Left lung (tissue), 10 donors: ENCODE measurements around the gene GFI1B. TPM values are rescaled to one million over a fixed set of nuclear protein-coding genes. Genes with fewer than 3 reads are reported as not detected.

Experiments
- ATAC-seq: fragments of 200-7000 bp; cut with Tn5 transposase; one replicate; pipeline ENCODE4 v1.9.1; 2020; ENCODE audit warnings: moderate library complexity
- DNase-seq, 4 donors: peaks; one replicate each; pipeline ENCODE4 v3.0.0-alpha.2; 2013 to 2020
- H3K27ac ChIP-seq, 2 donors: fragments of 200-600 bp; sonication (generic) in 1 of 2; one replicate each; pipeline versions ENCODE4 v1.5.0 to v1.8.0; 2020 to 2021
- H3K27me3 ChIP-seq, 2 donors: fragments of 200-600 bp; sonication (generic) in 1 of 2; one replicate each; pipeline versions ENCODE4 v1.5.0 to v1.8.0; 2020 to 2021
- H3K36me3 ChIP-seq, 2 donors: fragments of 200-600 bp; sonication (generic) in 1 of 2; one replicate each; pipeline versions ENCODE4 v1.5.0 to v1.8.0; 2020 to 2021
- H3K4me1 ChIP-seq, 2 donors: fragments of 200-600 bp; one replicate each; pipeline ENCODE4 v1.8.0; 2021
- H3K4me3 ChIP-seq, 2 donors: fragments of 200-600 bp; sonication (generic) in 1 of 2; one replicate each; pipeline versions ENCODE4 v1.5.0 to v1.8.0; 2020 to 2021; ENCODE audit warnings: mild to moderate bottlenecking in 1 of 2
- H3K9me3 ChIP-seq, 2 donors: fragments of 200-600 bp; sonication (generic) in 1 of 2; one replicate each; pipeline versions ENCODE4 v1.5.0 to v1.8.0; 2020 to 2021
- intact Hi-C, 2 donors: fragments of 100-400 bp; cut with DNase I; formaldehyde crosslinking; loops; one replicate each; pipeline versions ENCODE4 v1.11.2 to v1.14.2; 2022
- polyA plus RNA-seq, 6 donors: library from polyadenylated mRNA; unstranded; fragments of 120-200 nt; gene quantifications; one replicate each; pipeline ENCODE4 v1.2.1, GENCODE V29; 2013; ENCODE audit not compliant: insufficient read length in 6 of 6
- total RNA-seq, 2 donors: library from RNA; stranded (reverse); fragmentation: NEBNext Ultra II Directional; extraction: Animal tissue kit (Norgen Biotek cat#: 25700); gene quantifications; one replicate each; pipeline ENCODE4 v1.2.1, GENCODE V29; 2021
- TF ChIP-seq, protein P1 (sequence below), 2 donors: fragments of 200-600 bp; sonication (generic) in 1 of 2; IDR thresholded peaks; one replicate each; pipeline versions ENCODE4 v1.5.0 to v1.8.0; 2021; ENCODE audit warnings: antibody characterized with exemption in 2 of 2
- donor health status: DM: no; HTN: yes; CAD: no.
- donor health status: DM: no; HTN: no; CAD: no.

GFI1B gene
- total and polyA plus RNA-seq, 8 donors, result 0.18 to 1.4 (median 1.2) TPM

DNA sequence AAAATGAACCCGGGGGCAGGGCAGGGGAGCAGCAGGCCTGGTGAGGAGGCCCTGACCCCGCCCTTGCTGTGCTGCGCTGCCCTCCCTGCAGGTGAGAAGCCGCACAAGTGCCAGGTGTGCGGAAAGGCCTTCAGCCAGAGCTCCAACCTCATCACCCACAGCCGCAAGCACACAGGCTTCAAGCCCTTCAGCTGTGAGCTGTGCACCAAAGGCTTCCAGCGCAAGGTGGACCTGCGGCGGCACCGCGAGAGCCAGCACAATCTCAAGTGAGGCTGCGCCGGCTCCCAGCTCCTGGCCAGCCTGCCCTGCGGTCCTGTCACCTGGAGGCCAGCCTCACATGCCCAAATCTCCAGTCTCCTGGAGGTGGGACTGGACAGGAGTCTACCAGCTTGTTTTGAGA is 12.3 kb downstream of the GFI1B start:
- no peak for ATAC-seq
- intact Hi-C loops, result no loop called here
- Histone ChIP-seq H3K27me3 (peaks cover 0 to 70% of the 10 kb centered on the region in 2 donors), H3K27ac (no peak overlapping the region), H3K9me3 (no peaks in the 10 kb centered on the region), H3K36me3 (no peaks in the 10 kb centered on the region), H3K4me3 (no peak overlapping the region), H3K4me1 (peaks cover 0 to 3% of the 10 kb centered on the region in 2 donors)
- TF ChIP-seq, protein P1, sequence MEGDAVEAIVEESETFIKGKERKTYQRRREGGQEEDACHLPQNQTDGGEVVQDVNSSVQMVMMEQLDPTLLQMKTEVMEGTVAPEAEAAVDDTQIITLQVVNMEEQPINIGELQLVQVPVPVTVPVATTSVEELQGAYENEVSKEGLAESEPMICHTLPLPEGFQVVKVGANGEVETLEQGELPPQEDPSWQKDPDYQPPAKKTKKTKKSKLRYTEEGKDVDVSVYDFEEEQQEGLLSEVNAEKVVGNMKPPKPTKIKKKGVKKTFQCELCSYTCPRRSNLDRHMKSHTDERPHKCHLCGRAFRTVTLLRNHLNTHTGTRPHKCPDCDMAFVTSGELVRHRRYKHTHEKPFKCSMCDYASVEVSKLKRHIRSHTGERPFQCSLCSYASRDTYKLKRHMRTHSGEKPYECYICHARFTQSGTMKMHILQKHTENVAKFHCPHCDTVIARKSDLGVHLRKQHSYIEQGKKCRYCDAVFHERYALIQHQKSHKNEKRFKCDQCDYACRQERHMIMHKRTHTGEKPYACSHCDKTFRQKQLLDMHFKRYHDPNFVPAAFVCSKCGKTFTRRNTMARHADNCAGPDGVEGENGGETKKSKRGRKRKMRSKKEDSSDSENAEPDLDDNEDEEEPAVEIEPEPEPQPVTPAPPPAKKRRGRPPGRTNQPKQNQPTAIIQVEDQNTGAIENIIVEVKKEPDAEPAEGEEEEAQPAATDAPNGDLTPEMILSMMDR (IDR thresholded peaks at IDR 0.05), result no peak
- no peak for DNase-seq

DNA sequence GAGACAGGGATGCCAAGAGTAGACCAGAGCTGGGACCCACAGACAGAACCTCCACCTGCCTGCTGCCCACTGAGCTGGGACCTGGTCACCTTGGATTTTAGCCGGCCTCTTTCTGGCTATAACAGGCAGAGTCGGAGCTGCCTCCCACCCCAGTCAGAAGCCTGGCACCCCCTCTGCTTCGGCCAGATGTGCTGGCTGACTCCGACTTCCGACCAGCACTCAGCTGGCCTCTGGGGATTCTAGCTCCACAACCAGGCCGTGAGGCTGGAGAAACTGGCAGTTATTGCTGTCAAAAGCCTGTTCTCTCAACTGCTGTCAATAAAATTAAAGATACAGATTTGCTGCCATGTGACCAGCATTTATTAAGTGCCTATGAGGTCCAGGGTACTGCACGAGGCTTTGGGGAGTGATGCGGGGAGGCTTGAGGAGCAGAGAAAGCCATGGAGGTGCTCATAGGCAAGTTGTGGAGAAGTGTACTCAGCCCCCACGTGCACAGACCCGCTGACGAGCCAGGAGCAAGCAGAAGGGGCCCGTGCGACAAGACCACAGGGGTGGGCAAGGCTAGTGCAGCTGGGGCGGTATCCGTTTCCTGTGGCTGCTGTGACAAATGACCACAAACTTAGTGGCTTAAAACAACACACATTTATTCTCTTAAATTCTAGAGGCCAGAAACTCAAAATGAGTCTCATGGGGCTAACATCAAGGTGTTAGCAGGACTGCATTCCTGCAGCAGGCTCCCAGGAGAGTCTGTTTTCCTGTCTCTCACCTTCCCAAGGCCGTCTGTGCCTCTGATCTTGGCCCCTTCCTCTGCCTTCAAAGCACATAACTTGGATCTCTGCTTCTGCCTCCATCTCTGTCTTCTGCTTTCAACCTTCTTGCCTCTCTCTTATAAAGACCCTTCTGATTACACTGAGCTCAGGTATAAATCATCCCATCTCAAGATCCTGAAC is 13.1 kb downstream of the GFI1B start:
- intact Hi-C loops, result no loop called here
- DNase-seq, result no peak
- no peaks in the 10 kb centered on the region for H3K9me3 ChIP-seq
- peaks cover 0 to 71% of the 10 kb centered on the region in 2 donors for H3K27me3 ChIP-seq
- no peak overlapping the region for H3K27ac ChIP-seq
- no peaks in the 10 kb centered on the region for H3K36me3 ChIP-seq
- TF ChIP-seq, protein P1 (IDR thresholded peaks at IDR 0.05), result no peak
- peaks cover 0 to 3% of the 10 kb centered on the region in 2 donors for H3K4me1 ChIP-seq
- ATAC-seq, result no peak
- no peak overlapping the region for H3K4me3 ChIP-seq

DNA sequence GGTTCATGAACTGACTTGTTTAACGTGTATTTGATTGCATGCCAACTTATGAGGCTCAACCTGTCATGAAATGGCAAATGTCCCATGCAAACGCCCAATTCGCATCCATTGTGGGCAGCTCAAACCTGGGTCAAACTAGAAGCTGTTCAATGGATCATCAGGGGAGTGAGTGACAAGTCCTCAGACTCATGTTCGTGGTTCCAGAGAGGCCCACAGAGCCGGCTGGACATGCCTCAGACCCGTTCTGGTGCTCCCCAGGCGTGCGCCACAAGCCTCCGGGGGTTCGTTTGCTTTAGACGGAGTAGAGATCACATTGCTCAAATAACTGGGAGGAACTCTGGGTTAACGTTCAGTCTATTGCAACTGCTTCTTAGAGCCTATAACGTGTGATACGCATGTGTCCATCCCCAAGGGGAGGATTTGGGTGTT is 15.0 kb downstream of the GFI1B start:
- TF ChIP-seq, protein P1 (IDR thresholded peaks at IDR 0.05), result no peak
- Histone ChIP-seq H3K27ac (no peak overlapping the region), H3K4me3 (no peak overlapping the region), H3K36me3 (no peaks in the 10 kb centered on the region), H3K27me3 (peaks cover 0 to 70% of the 10 kb centered on the region in 2 donors), H3K4me1 (peaks cover 0 to 3% of the 10 kb centered on the region in 2 donors), H3K9me3 (no peaks in the 10 kb centered on the region)
- no peak for ATAC-seq
- intact Hi-C loops, result no loop called here
- DNase-seq, result no peak

DNA sequence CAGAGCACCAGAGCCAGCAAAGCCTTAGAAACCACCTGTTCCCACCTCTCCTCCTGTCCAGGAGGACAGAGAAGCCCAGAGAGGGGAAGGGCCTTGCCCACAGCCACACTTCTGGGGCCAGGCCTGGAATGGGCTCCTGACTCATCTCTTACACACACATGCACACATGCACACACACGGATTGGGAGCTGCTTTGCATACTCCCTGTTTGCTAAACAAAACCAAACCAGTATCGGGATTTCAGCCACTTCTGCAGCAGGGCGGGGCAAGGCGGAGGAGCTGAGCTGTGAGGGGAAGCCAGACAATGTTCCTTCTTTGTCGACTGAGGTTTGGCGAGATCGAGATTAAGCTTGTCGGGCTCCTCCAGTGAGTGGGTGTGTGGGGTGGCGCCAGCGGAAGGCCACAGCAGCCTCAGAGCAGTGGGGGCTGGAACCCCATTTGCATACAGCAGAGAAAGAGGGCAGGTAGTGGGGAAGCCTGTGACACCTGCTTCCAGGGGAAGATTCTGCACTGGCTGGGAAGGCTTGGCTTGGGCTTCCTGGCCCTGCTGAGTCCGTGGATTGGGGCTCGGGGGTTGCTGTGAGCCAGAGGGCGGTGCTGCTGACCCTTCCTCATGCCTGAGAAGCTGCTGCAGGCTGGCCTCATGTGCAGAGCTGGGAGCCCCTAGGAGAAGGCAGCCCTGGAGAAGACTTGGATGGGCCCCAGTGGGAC is 16.1 kb downstream of the GFI1B start:
- H3K36me3 ChIP-seq, result no peaks in the 10 kb centered on the region

More for the DNA sequence above, 16.1 kb downstream of the GFI1B start:
- peaks cover 0 to 3% of the 10 kb centered on the region in 2 donors for H3K4me1 ChIP-seq
- peaks cover 0 to 78% of the 10 kb centered on the region in 2 donors for H3K27me3 ChIP-seq
- H3K27ac ChIP-seq, result no peak overlapping the region
- TF ChIP-seq, protein P1 (IDR thresholded peaks at IDR 0.05), result no peak
- DNase-seq, result peak in 2 of 4 donors; percentile 16 to 37
- peak; percentile 64 for ATAC-seq
- H3K4me3 ChIP-seq, result no peak overlapping the region
- intact Hi-C loops, result no loop called here
- no peaks in the 10 kb centered on the region for H3K9me3 ChIP-seq
